ENCODE results near the gene SULT1A1. TPM values are rescaled to one million over a fixed set of nuclear protein-coding genes. Genes with fewer than 3 reads are reported as not detected.
A peak's percentile ranks its signal among the peaks of the same experiment; 100 is the strongest.

SULT1A1 gene
- total RNA-seq, 1 experiment from 2014 or later, result 122 TPM

DNA sequence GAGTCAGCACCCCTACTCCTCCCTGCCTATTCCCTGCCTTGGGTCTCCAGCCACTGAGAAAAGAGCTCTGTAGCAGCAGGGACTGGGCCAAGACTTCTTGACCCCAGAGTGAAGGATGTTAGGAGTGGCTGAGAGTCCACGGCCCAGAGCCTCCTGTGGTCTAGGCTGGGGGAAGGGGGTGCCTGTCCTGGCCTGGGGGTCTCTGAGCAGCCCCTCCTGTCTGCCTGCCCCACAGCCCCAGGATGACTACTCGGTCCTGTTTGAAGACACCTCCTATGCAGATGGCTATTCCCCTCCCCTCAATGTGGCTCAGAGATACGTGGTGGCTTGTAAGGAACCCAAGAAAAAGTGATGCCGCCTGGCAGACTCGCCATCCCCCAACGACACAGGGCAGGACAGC lies 18.5 kb downstream of the SULT1A1 start:
- H3K36me3 ChIP-seq (ENCODE audit: insufficient read depth, low read length), result peaks cover 9% of the 10 kb centered on the region; the same call in 1 of the 2 replicates
- no peak for DNase-seq
- H3K27ac ChIP-seq (ENCODE audit: low read length), result no peak overlapping the region

GRCh38 chr16:28590384-28591340 lies 19.2 kb downstream of the SULT1A1 start:
- peaks cover 8% of the 10 kb centered on the region for H3K4me1 ChIP-seq (ENCODE audit: low read length)
- H3K79me2 ChIP-seq (ENCODE audit: low read length), result no peaks in the 10 kb centered on the region
- H3K9me3 ChIP-seq (ENCODE audit: low read length), result no peaks in the 10 kb centered on the region
- H3K27me3 ChIP-seq (ENCODE audit: low read length), result no peaks in the 10 kb centered on the region
- peaks cover 9% of the 10 kb centered on the region; the same call in 1 of the 2 replicates for H3K36me3 ChIP-seq (ENCODE audit: insufficient read depth, low read length)
- no peak for DNase-seq
- no peak overlapping the region for H3K4me2 ChIP-seq (ENCODE audit: low read depth, low read length, poor library complexity, severe bottlenecking)
- H2AFZ ChIP-seq (ENCODE audit: low read length), result no peak overlapping the region
- H3K9ac ChIP-seq (ENCODE audit: low read length), result no peak overlapping the region
- H4K20me1 ChIP-seq (ENCODE audit: insufficient read depth, low read depth, low read length), result no peaks in the 10 kb centered on the region
- H3K9me2 ChIP-seq (replicated peaks; ENCODE audit: insufficient read depth, low read length), result no peaks in the 10 kb centered on the region
- no peak overlapping the region for H3K4me3 ChIP-seq (ENCODE audit: low read length)
- H3K27ac ChIP-seq (ENCODE audit: low read length), result no peak overlapping the region

More for the DNA sequence above, 18.5 kb downstream of the SULT1A1 start:
- Histone ChIP-seq H4K20me1 (ENCODE audit: insufficient read depth, low read depth, low read length) (no peaks in the 10 kb centered on the region), H3K4me2 (ENCODE audit: low read depth, low read length, poor library complexity, severe bottlenecking) (no peak overlapping the region), H3K4me3 (ENCODE audit: low read length) (no peak overlapping the region), H3K9me3 (ENCODE audit: low read length) (no peaks in the 10 kb centered on the region), H3K9me2 (replicated peaks; ENCODE audit: insufficient read depth, low read length) (no peaks in the 10 kb centered on the region), H2AFZ (ENCODE audit: low read length) (no peak overlapping the region), H3K79me2 (ENCODE audit: low read length) (no peaks in the 10 kb centered on the region), H3K9ac (ENCODE audit: low read length) (no peak overlapping the region), H3K4me1 (ENCODE audit: low read length) (peaks cover 6% of the 10 kb centered on the region), H3K27me3 (ENCODE audit: low read length) (no peaks in the 10 kb centered on the region)

- Histone ChIP-seq H3K9ac (ENCODE audit: low read length) (no peak overlapping the region), H2AFZ (ENCODE audit: low read length) (no peak overlapping the region), H3K36me3 (ENCODE audit: insufficient read depth, low read length) (peaks cover 9% of the 10 kb centered on the region; the same call in 1 of the 2 replicates), H3K27ac (ENCODE audit: low read length) (no peak overlapping the region), H3K4me1 (ENCODE audit: low read length) (peaks cover 6% of the 10 kb centered on the region), H3K4me3 (ENCODE audit: low read length) (no peak overlapping the region), H3K79me2 (ENCODE audit: low read length) (no peaks in the 10 kb centered on the region), H4K20me1 (ENCODE audit: insufficient read depth, low read depth, low read length) (no peaks in the 10 kb centered on the region), H3K9me2 (replicated peaks; ENCODE audit: insufficient read depth, low read length) (no peaks in the 10 kb centered on the region), H3K9me3 (ENCODE audit: low read length) (no peaks in the 10 kb centered on the region), H3K4me2 (ENCODE audit: low read depth, low read length, poor library complexity, severe bottlenecking) (no peak overlapping the region), H3K27me3 (ENCODE audit: low read length) (no peaks in the 10 kb centered on the region)
- no peak for DNase-seq
Observed at GRCh38 chr16:28589930-28590329, 19.9 kb downstream of the SULT1A1 start.

- Histone ChIP-seq H3K9me2 (replicated peaks; ENCODE audit: insufficient read depth, low read length) (no peaks in the 10 kb centered on the region), H3K27me3 (ENCODE audit: low read length) (no peaks in the 10 kb centered on the region)
Observed at GRCh38 chr16:28589069-28589468, 20.8 kb downstream of the SULT1A1 start.

GRCh38 chr16:28587386-28587785 lies 22.5 kb downstream of the SULT1A1 start:
- Histone ChIP-seq H4K20me1 (ENCODE audit: insufficient read depth, low read depth, low read length) (no peaks in the 10 kb centered on the region), H3K9me2 (replicated peaks; ENCODE audit: insufficient read depth, low read length) (no peaks in the 10 kb centered on the region), H3K27ac (ENCODE audit: low read length) (no peak overlapping the region), H3K27me3 (ENCODE audit: low read length) (no peaks in the 10 kb centered on the region), H2AFZ (ENCODE audit: low read length) (no peak overlapping the region), H3K4me2 (ENCODE audit: low read depth, low read length, poor library complexity, severe bottlenecking) (no peak overlapping the region), H3K4me1 (ENCODE audit: low read length) (peaks cover 5% of the 10 kb centered on the region), H3K9ac (ENCODE audit: low read length) (no peak overlapping the region), H3K79me2 (ENCODE audit: low read length) (no peaks in the 10 kb centered on the region), H3K36me3 (ENCODE audit: insufficient read depth, low read length) (peaks cover 14% of the 10 kb centered on the region; the same call in 1 of the 2 replicates), H3K9me3 (ENCODE audit: low read length) (no peaks in the 10 kb centered on the region), H3K4me3 (ENCODE audit: low read length) (no peak overlapping the region)
- DNase-seq, result no peak

More at GRCh38 chr16:28589069-28589468, 20.8 kb downstream of the SULT1A1 start:
- peaks cover 9% of the 10 kb centered on the region; the same call in 1 of the 2 replicates for H3K36me3 ChIP-seq (ENCODE audit: insufficient read depth, low read length)
- no peaks in the 10 kb centered on the region for H3K9me3 ChIP-seq (ENCODE audit: low read length)
- no peak overlapping the region for H3K4me2 ChIP-seq (ENCODE audit: low read depth, low read length, poor library complexity, severe bottlenecking)
- no peaks in the 10 kb centered on the region for H4K20me1 ChIP-seq (ENCODE audit: insufficient read depth, low read depth, low read length)
- H2AFZ ChIP-seq (ENCODE audit: low read length), result no peak overlapping the region
- H3K4me1 ChIP-seq (ENCODE audit: low read length), result peaks cover 5% of the 10 kb centered on the region
- no peak overlapping the region for H3K9ac ChIP-seq (ENCODE audit: low read length)
- no peak for DNase-seq
- H3K79me2 ChIP-seq (ENCODE audit: low read length), result no peaks in the 10 kb centered on the region
- H3K27ac ChIP-seq (ENCODE audit: low read length), result no peak overlapping the region
- H3K4me3 ChIP-seq (ENCODE audit: low read length), result no peak overlapping the region

DNA sequence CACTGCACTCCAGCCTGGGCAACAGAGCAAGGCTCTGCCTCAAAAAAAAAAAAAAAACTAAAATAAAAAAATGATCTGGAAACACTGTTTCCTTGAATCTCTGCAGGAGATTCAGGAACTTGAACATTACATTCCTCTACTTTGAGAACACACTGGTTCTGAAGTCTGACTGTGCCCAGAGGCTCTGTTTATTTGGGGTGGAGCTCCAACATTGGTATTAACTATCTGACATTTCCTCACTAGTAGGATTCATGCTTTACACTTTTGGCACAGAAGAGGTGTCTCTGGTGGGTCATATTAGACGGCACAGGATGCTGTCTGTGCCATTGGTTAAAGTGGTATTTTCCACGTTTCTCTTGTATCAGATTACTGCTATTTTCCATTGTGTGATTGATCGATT lies 23.4 kb downstream of the SULT1A1 start:
- Histone ChIP-seq H3K79me2 (ENCODE audit: low read length) (no peaks in the 10 kb centered on the region), H3K27ac (ENCODE audit: low read length) (0 out of 2 replicates have a peak overlapping the region, but pooled peaks have one; percentile 43), H3K36me3 (ENCODE audit: insufficient read depth, low read length) (peaks cover 14% of the 10 kb centered on the region; the same call in 1 of the 2 replicates), H3K9me3 (ENCODE audit: low read length) (no peaks in the 10 kb centered on the region), H4K20me1 (ENCODE audit: insufficient read depth, low read depth, low read length) (no peaks in the 10 kb centered on the region), H3K4me1 (ENCODE audit: low read length) (peaks cover 5% of the 10 kb centered on the region), H3K9me2 (replicated peaks; ENCODE audit: insufficient read depth, low read length) (no peaks in the 10 kb centered on the region), H3K27me3 (ENCODE audit: low read length) (no peaks in the 10 kb centered on the region), H3K9ac (ENCODE audit: low read length) (no peak overlapping the region), H2AFZ (ENCODE audit: low read length) (no peak overlapping the region), H3K4me2 (ENCODE audit: low read depth, low read length, poor library complexity, severe bottlenecking) (no peak overlapping the region), H3K4me3 (ENCODE audit: low read length) (no peak overlapping the region)
- no peak for DNase-seq

GRCh38 chr16:28585674-28586073 lies 24.2 kb downstream of the SULT1A1 start:
- H3K4me2 ChIP-seq (ENCODE audit: low read depth, low read length, poor library complexity, severe bottlenecking), result no peak overlapping the region
- H3K36me3 ChIP-seq (ENCODE audit: insufficient read depth, low read length), result peaks cover 20% of the 10 kb centered on the region; the same call in 1 of the 2 replicates
- H3K9ac ChIP-seq (ENCODE audit: low read length), result no peak overlapping the region

DNA sequence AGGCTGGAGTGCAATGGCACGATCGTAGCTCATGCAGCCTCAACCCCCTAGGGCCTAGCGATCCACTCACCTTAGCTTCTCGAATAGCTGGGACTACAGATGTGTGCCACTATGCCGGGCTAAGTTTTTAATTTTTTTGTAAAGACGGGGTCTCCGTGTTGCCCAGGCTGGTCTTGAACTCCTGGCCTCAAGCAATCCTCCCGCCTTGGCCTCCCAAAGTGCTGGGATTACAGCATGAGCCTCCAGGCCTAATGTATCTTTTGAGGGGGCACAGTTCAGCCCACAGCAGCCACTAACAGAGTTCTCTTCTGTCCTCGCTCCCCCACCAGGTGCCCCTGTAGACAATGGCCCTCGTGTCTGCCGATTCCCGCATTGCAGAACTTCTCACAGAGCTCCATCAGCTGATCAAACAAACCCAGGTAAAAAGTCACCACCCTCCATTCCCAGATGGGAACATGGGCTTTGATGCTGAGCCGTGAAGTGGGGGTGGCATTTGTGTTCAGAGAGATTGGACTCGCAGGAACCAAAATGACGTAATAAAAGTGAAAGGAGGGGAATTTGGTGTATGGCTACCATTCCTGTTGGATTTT lies 29.0 kb downstream of the SULT1A1 start:
- Histone ChIP-seq H3K9ac (ENCODE audit: low read length) (no peak overlapping the region), H3K4me3 (ENCODE audit: low read length) (no peak overlapping the region), H3K9me2 (replicated peaks; ENCODE audit: insufficient read depth, low read length) (no peaks in the 10 kb centered on the region), H3K4me2 (ENCODE audit: low read depth, low read length, poor library complexity, severe bottlenecking) (no peak overlapping the region), H3K4me1 (ENCODE audit: low read length) (peaks cover 2% of the 10 kb centered on the region), H3K27me3 (ENCODE audit: low read length) (no peaks in the 10 kb centered on the region), H3K36me3 (ENCODE audit: insufficient read depth, low read length) (peaks cover 13% of the 10 kb centered on the region; the same call in 1 of the 2 replicates), H3K79me2 (ENCODE audit: low read length) (peaks cover 27% of the 10 kb centered on the region), H4K20me1 (ENCODE audit: insufficient read depth, low read depth, low read length) (no peaks in the 10 kb centered on the region), H2AFZ (ENCODE audit: low read length) (no peak overlapping the region), H3K27ac (ENCODE audit: low read length) (no peak overlapping the region), H3K9me3 (ENCODE audit: low read length) (no peaks in the 10 kb centered on the region)
- DNase-seq, result no peak

More at GRCh38 chr16:28585674-28586073, 24.2 kb downstream of the SULT1A1 start:
- DNase-seq, result no peak
- Histone ChIP-seq H3K4me3 (ENCODE audit: low read length) (no peak overlapping the region), H3K9me3 (ENCODE audit: low read length) (no peaks in the 10 kb centered on the region), H3K79me2 (ENCODE audit: low read length) (no peaks in the 10 kb centered on the region), H3K4me1 (ENCODE audit: low read length) (peaks cover 5% of the 10 kb centered on the region), H3K27me3 (ENCODE audit: low read length) (no peaks in the 10 kb centered on the region), H2AFZ (ENCODE audit: low read length) (no peak overlapping the region), H4K20me1 (ENCODE audit: insufficient read depth, low read depth, low read length) (no peaks in the 10 kb centered on the region), H3K27ac (ENCODE audit: low read length) (peak overlapping the region; percentile 43; the same call in 1 of the 2 replicates), H3K9me2 (replicated peaks; ENCODE audit: insufficient read depth, low read length) (no peaks in the 10 kb centered on the region)
